ENCODE results near the gene SPSB3. TPM values are rescaled to one million over a fixed set of nuclear protein-coding genes. Genes with fewer than 3 reads are reported as not detected.

SPSB3 gene
- total RNA-seq, 4 donors from 2014 or later: 52.2 to 87.3 (median 68.5) TPM

GRCh38 chr16:1822801-1823200 lies 40.4 kb upstream of the SPSB3 start:
- no peaks in the 10 kb centered on the region for H3K9me3 ChIP-seq
- H3K27me3 ChIP-seq: no peaks in the 10 kb centered on the region
- 94 to 95% methylated on average over 15 to 16 of the region's 16 CpGs for WGBS, 2 donors
- no peak overlapping the region for H3K4me3 ChIP-seq (replicated peaks in 1 of 3)
- peaks cover 13 to 25% of the 10 kb centered on the region in 2 donors for H3K4me1 ChIP-seq
- no peak overlapping the region for H3K27ac ChIP-seq
- H3K36me3 ChIP-seq: peaks cover 22 to 34% of the 10 kb centered on the region in 2 donors
- no peak for DNase-seq
- TF ChIP-seq CTCF (IDR thresholded peaks at IDR 0.05) (no peak), POLR2A (IDR thresholded peaks at IDR 0.05) (no peak)
- intact Hi-C loops (cut with DNase I): no loop called here

- H3K9me3 ChIP-seq: no peaks in the 10 kb centered on the region
- WGBS, 2 donors: 83 to 84% methylated on average over 8 to 14 of the region's 24 CpGs
- H3K27ac ChIP-seq: no peak overlapping the region
- no peak for TF ChIP-seq CTCF (IDR thresholded peaks at IDR 0.05)
- TF ChIP-seq POLR2A (IDR thresholded peaks at IDR 0.05): no peak
- intact Hi-C loops (cut with DNase I): no loop called here
- no peaks in the 10 kb centered on the region for H3K27me3 ChIP-seq
- peaks cover 24 to 40% of the 10 kb centered on the region in 2 donors for H3K36me3 ChIP-seq
- no peak overlapping the region for H3K4me3 ChIP-seq (replicated peaks in 1 of 3)
- H3K4me1 ChIP-seq: peaks cover 8 to 21% of the 10 kb centered on the region in 2 donors
- no peak for DNase-seq
These were observed 39.7 kb upstream of the SPSB3 start for GRCh38 chr16:1821861-1822611.

- no peak for DNase-seq
- WGBS, 2 donors: 90 to 92% methylated on average over 2 to 6 of the region's 12 CpGs
- Histone ChIP-seq H3K9me3 (no peaks in the 10 kb centered on the region), H3K4me3 (replicated peaks in 1 of 3) (no peak overlapping the region), H3K27me3 (no peaks in the 10 kb centered on the region), H3K4me1 (peaks cover 8 to 21% of the 10 kb centered on the region in 2 donors), H3K36me3 (peaks cover 34 to 48% of the 10 kb centered on the region in 2 donors), H3K27ac (no peak overlapping the region)
- TF ChIP-seq CTCF (IDR thresholded peaks at IDR 0.05): no peak
- intact Hi-C loops (cut with DNase I): no loop called here
These were observed 38.5 kb upstream of the SPSB3 start for GRCh38 chr16:1820946-1821290.

GRCh38 chr16:1820096-1820945 lies 38.0 kb upstream of the SPSB3 start:
- peaks cover 2 to 16% of the 10 kb centered on the region in 2 donors for H3K4me1 ChIP-seq
- DNase-seq: no peak
- no peak overlapping the region for H3K27ac ChIP-seq
- no peak overlapping the region for H3K4me3 ChIP-seq (replicated peaks in 1 of 3)
- H3K9me3 ChIP-seq: no peaks in the 10 kb centered on the region
- intact Hi-C loops (cut with DNase I): no loop called here
- WGBS, 2 donors: 93 to 98% methylated on average over 5 to 18 of the region's 25 CpGs
- no peaks in the 10 kb centered on the region for H3K27me3 ChIP-seq
- no peak for TF ChIP-seq CTCF (IDR thresholded peaks at IDR 0.05)
- TF ChIP-seq POLR2A (IDR thresholded peaks at IDR 0.05): no peak
- peaks cover 34 to 52% of the 10 kb centered on the region in 2 donors for H3K36me3 ChIP-seq

- peaks cover 0 to 9% of the 10 kb centered on the region in 2 donors for H3K4me1 ChIP-seq
- peaks cover 34 to 53% of the 10 kb centered on the region in 2 donors for H3K36me3 ChIP-seq
- no peaks in the 10 kb centered on the region for H3K9me3 ChIP-seq
- intact Hi-C loops (cut with DNase I): no loop called here
- DNase-seq: no peak
- no peak overlapping the region for H3K27ac ChIP-seq
- WGBS, 2 donors: 93 to 96% methylated on average over 15 of the region's 15 CpGs
- no peaks in the 10 kb centered on the region for H3K27me3 ChIP-seq
- H3K4me3 ChIP-seq (replicated peaks in 1 of 3): no peak overlapping the region
- TF ChIP-seq CTCF (IDR thresholded peaks at IDR 0.05): no peak
- TF ChIP-seq POLR2A (IDR thresholded peaks at IDR 0.05): no peak
These were observed 37.2 kb upstream of the SPSB3 start for GRCh38 chr16:1819611-1820010.
